Measurements from ENCODE around the gene ATP4B.
"Not testable (repeated sequence)": the region's sequence is repeated elsewhere in the genome, so short reads cannot be mapped to it uniquely, and the experiment has no call there.

ATP4B gene

DNA sequence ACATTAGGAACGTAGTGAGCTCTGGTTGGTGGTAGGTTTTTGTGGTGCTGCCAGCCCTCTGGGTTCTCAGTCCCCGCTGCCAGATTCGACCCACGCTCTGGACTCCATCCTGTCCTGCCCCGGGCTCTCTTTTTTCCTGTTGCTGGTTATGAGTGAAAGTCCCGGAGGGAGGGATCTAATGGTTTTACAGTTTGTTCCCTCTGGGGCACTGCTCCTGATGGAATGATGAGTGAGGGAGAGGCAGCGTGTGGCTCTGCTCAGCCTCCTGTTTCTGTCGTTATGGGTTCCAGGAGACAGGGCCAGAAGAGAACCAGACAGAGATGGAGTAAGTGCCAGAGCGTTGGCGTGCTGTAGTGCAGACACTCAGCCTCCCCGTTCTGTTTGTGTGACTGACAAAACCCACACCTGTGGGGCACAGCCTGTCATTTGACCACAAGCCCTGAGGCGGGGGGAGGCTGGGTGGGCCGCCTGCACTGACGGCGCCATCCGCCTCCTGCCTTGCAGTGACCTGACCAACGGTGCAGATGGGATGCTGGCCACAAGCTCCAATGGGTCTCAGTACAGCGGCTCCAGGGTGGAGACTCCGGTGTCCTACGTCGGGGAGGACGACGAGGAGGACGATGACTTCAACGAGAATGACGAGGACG lies 18.3 kb downstream of the ATP4B start:
- DNase-seq, result no peak

- DNase-seq, result no peak
Measured at GRCh38 chr13:113638806-113639205, 19.2 kb downstream of the ATP4B start.

GRCh38 chr13:113638173-113638746 lies 19.7 kb downstream of the ATP4B start:
- no peak for DNase-seq

- no peak for DNase-seq
Measured at GRCh38 chr13:113637262-113638160, 20.5 kb downstream of the ATP4B start.

DNA sequence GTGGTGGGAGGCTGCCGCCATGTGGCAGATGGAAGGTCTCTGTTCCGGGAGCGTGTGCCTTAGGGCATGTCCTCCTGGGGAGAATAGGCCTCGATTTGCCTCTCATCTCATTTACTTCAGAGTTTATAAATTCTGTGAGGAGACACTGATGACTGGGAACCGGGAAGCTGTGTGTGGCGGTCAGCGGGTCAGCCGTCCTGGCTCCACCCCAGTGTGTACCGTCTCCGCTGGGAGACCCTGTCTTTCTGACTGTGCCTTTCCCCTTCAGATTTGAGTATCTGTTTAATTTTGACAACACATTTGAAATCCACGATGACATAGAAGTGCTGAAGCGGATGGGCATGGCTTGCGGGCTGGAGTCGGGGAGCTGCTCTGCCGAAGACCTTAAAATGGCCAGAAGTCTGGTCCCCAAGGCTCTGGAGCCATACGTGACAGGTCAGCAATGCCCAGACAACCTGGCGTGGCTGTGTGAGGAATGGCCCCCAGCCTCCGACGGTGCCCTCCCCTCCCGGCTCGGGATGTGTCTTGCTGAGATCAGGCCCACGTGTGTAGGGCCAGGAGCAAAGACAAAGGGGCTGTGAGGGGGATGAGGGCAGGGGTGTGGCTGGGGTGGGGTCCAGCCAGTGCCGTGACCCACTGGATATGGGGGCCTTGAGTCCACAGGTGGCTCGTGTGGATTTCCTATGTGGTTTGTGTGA lies 21.6 kb downstream of the ATP4B start:
- DNase-seq, result no peak

DNA sequence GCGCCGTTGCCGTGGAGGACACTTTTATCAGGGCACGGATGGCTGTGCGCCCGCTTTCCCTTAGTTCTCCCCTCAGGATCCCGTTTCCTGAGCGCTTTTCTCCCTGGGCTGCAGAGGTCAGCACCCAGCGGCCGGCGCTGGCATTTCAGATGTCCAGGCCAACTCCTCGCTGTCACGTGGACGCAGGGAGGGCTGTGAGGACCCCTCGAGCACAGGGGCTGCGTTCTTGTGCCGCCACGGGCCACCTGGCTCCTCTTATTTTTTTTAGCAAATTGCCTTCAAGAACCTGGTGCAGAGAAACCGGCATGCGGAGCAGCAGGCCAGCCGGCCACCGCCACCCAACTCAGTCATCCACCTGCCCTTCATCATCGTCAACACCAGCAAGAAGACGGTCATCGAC lies 22.3 kb downstream of the ATP4B start:
- DNase-seq, result no peak

DNA sequence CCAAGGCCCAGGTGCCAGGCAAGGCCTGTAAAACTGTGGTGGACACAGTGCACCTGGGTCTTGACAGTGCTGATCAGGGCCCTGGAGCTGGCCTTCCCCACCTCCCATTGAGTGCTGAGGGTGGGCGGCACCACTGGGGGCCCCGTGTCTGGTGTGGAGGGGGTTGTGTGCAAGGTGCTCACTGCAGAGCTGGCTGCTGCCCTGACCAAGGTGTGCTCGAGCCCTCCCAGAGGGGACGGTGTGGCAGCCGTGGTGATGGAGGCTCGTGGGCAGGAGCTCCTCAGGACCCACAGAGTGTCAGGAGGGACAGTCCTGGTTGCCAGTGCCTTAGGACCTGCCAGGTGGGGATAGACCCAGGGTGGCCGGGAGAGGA lies 23.0 kb downstream of the ATP4B start:
- DNase-seq, result no peak

DNA sequence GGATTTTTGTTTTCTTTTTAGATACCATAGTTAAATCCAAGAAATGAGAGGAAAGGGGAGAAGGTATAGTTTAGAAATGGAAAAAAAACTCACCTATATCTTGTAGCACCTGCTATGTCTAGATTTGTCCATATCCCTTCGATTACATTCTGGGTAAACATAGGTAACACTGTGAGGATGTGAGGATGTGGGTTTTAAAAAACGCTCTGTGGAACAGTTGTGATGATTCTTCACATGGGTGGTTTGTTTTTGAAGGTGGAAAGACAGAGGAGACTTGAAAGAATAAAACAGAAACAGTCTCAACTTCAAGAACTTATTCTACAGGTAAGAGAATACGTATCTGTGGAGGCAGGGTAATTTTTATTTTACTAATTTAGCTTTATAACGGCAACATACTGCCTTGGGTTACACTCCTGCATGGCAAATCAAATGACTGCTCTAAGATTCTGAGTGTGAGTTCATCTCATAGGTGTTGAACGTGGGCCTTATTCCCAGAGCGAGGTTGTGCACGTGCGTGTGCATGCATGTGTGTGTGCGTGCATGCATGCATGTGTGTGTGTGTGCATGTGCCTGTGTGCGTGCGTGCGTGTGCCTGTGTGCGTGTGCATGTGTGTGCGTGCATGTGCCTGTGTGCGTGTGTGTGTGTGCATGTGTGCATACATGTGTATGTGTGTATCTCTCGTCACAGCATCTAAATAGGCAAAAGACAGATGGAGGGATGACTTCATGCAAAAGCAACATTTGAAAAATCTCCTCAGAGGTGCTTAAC lies 23.5 kb downstream of the ATP4B start:
- no peak for DNase-seq

DNA sequence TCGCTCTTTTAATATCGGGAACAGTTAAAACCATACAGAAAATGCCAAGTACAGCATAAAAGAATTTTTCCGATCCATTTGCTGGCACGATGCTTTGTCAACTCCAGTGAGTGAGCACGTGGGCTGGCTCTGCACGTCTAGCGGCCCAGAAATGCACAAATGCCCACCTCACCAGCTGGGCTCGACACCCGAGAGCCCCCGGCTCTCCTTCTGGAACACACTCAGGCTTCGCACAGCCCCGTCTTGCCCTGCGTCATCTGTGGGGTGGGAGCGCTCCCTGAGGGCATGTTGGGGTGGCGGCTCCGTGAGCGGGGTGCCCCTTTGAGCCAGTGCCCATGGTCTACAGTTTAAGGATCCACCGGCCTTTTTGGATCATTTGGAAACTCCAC lies 24.5 kb downstream of the ATP4B start:
- DNase-seq, result no peak

DNA sequence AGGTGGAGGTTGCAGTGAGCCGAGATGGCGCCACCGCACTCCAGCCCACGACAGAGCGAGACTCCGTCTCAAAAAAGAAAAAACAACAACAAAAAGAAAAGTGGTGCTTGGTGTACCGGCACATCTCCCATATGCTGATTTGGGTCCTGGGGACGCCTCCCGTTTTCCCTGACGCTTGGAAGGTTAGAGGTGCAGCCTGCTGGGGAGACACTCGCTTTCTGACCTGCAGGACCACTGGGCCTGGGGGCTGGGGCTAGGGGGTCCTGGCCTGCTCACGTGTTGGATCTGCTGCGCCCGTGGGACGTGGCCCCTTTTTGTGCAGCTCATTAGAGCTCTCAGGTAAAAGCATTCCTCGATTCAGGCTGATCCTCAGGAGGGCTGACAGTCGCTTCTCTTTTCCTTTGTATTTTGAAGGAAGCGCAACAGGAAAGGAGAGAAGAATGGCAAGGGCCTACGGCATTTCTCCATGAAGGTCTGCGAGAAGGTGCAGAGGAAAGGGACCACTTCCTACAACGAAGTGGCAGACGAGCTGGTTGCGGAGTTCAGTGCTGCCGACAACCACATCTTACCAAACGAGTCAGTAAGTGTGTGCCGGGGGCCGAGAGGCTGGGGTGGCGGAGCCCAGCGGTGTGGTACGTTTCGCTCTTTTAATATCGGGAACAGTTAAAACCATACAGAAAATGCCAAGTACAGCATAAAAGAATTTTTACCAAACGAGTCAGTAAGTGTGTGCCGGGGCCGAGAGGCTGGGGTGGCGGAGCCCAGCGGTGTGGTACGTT lies 25.1 kb downstream of the ATP4B start:
- DNase-seq, result no peak

- peak; percentile 68 for DNase-seq
Measured at GRCh38 chr13:113631341-113632095, 26.5 kb downstream of the ATP4B start.

- peak; percentile 85 for DNase-seq
Measured at GRCh38 chr13:113630804-113631203, 27.2 kb downstream of the ATP4B start.

- peak; percentile 73 for DNase-seq
Measured at GRCh38 chr13:113630296-113630695, 27.7 kb downstream of the ATP4B start.

GRCh38 chr13:113629866-113630265 lies 28.1 kb downstream of the ATP4B start:
- peak; percentile 78 for DNase-seq

DNA sequence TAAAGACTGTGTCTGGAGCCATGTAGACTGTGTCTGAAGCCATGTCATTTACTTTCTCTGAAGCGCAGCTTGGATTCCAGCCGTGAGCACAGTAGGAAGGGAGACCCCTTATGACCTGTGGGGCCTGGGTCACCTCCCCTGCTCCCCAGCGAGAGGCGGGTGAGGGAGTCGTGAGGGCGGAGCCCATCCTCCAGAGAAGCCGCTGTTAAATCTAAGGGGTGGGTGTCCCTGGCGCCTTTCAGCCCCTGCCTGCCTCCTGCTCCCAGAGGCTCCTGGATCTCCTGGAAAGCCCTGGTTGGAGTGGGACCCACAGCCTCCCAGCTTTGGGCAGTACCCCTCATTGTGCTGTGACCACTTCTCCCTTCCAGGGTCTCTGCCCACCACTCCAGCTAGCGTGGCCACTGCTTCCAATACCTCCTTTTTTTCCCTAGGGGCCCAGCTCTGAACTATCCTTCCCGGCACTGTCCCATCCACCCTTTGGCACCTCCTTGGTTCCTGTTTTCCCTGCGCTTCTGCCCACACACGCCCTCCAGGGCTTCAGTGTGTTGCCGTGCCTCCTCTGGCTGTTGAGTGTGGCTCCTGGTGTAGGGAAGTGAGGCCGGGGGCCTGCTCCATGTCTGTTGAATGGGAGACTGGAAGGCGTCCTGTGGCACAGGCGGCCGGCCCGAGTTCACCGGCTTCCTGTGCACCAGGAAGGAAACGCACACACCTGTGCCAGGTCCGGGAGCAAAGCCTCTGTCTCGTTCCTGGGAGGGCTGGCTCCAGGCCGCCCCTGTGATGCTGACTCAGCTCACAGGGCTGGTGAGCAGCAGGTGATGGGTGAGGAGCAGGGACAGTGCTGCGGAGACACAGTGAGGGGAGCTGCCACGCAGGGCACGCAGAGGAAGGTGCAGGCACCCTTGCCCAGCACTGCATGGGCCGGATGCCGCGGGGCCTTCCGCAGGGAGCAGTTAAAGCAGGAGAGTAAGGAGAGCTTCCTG lies 29.4 kb downstream of the ATP4B start:
- peak; percentile 26 for DNase-seq

DNA sequence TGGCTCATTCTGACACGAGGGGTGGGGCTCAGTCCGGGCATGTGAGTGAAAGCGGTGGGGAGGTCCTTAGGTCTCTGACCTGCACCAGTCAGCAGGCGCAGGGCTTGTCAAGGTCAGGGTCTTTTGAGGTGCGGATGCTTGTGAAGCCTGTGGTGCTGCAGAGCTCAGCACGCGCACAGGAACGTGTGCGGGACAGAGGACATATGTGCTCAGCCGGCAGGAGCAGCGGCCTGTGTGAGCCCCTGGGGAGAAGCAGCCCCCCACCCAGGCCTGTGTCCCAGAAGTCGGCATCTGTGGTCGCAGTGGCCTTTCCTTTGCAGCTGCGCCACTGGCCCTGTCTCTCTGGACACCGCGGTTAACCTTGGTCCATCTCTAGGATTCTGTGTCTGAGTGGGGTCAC lies 30.9 kb downstream of the ATP4B start:
- no peak for DNase-seq

- no peak for DNase-seq
Measured at GRCh38 chr13:113625965-113626721, 31.9 kb downstream of the ATP4B start.

DNA sequence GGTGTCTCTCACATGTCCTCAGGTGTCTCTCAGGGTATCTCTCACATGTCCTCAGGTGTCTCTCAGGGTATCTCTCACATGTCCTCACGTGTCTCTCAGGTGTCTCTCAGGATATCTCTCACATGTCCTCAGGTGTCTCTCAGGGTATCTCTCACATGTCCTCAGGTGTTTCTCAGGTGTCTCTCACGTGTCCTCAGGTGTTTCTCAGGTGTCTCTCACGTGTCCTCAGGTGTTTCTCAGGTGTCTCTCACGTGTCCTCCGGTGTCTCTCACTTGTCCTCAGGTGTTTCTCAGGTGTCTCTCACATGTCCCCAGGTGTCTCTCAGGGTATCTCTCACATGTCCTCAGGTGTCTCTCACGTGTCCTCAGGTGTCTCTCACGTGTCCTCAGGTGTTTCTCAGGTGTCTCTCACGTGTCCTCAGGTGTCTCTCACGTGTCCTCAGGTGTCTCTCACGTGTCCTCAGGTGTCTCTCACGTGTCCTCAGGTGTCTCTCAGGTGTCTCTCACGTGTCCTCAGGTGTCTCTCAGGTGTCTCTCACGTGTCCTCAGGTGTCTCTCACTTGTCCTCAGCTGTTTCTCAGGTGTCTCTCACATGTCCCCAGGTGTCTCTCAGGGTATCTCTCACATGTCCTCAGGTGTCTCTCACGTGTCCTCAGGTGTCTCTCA lies 33.2 kb downstream of the ATP4B start:
- not testable (repeated sequence) for DNase-seq

GRCh38 chr13:113624235-113624587 lies 33.8 kb downstream of the ATP4B start:
- no peak for DNase-seq

All from NCI-H345 (cell line).